Measurements from ENCODE around the gene NFE2L1.
"Not testable (repeated sequence)": the region's sequence is repeated elsewhere in the genome, so short reads cannot be mapped to it uniquely, and the experiment has no call there.

NFE2L1 gene

DNA sequence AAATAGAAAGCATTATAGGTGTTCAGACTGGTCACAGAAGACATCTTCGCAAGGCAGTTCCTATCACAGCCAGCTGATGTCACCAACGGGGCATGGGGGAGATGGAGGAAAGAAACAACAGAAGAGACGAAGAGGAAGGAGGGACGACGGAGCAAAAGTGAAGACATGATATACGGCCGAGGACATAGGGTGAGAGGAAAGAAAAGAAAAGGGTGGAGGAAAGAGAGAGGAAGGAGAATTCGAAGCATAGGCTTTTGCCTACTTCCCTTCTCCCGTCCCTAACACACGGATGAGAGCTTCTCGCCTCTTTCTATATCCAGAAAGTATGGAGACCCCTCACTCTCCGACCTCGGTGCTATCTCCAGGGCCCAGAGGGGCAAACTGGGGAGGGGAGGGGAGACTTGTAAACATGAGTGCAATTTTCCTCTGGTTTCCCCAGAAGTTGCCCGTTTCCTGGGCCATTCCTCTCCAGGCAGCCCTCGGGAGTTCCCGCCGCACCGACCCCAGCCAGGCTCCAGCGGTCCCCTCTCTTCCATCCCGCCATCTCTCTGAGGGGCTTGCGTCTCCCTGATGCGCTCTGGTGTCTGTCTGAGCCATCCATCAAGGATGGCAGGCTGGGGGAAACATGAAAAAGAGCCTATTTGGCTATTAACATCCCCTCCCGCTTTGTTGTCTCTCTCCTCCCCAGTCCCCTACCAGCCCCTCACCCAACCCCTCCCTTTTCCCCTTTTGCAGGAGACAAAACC is 36.6 kb upstream of the NFE2L1 start:
- no peaks in the 10 kb centered on the region for H3K79me2 ChIP-seq (ENCODE audit: control insufficient read depth, insufficient read depth, low read length, unreplicated experiment)
- peak overlapping the region; percentile 97 for H2AFZ ChIP-seq (ENCODE audit: low read length, unreplicated experiment)
- H3K4me1 ChIP-seq (ENCODE audit: control insufficient read depth, insufficient read depth, low read length, unreplicated experiment), result peaks cover 6% of the 10 kb centered on the region
- H3K36me3 ChIP-seq (ENCODE audit: insufficient read depth, low read length), result no peaks in the 10 kb centered on the region
- peak overlapping the region; percentile 81 for H3K4me3 ChIP-seq (ENCODE audit: low read depth, low read length)
- H3K27ac ChIP-seq (ENCODE audit: low read depth, low read length), result no peak overlapping the region
- H3K27me3 ChIP-seq (ENCODE audit: insufficient read depth, low read length), result no peaks in the 10 kb centered on the region

DNA sequence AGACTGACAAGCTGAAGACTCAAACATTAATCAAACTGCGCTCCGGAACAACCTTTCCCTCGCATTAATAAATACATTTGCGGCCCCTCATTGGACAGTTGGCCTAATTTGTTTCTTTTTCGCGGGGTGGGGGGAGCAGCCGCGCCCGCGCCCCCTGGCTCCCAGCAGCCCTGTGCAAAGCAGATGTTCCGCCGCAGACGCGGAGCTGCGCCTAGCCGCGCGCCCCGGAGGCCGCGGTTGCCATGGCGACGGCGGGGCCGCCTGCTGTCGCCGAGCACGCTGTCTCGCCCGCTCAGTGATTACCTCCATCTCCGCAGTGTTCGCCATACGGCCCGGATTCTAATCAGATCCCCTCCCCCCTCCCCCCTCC is 36.0 kb upstream of the NFE2L1 start:
- H3K4me3 ChIP-seq (ENCODE audit: low read depth, low read length), result peak overlapping the region; percentile 81
- no peaks in the 10 kb centered on the region for H3K79me2 ChIP-seq (ENCODE audit: control insufficient read depth, insufficient read depth, low read length, unreplicated experiment)
- no peaks in the 10 kb centered on the region for H3K27me3 ChIP-seq (ENCODE audit: insufficient read depth, low read length)
- H3K27ac ChIP-seq (ENCODE audit: low read depth, low read length), result no peak overlapping the region
- H3K36me3 ChIP-seq (ENCODE audit: insufficient read depth, low read length), result no peaks in the 10 kb centered on the region
- peak overlapping the region; percentile 97 for H2AFZ ChIP-seq (ENCODE audit: low read length, unreplicated experiment)
- peaks cover 6% of the 10 kb centered on the region for H3K4me1 ChIP-seq (ENCODE audit: control insufficient read depth, insufficient read depth, low read length, unreplicated experiment)

DNA sequence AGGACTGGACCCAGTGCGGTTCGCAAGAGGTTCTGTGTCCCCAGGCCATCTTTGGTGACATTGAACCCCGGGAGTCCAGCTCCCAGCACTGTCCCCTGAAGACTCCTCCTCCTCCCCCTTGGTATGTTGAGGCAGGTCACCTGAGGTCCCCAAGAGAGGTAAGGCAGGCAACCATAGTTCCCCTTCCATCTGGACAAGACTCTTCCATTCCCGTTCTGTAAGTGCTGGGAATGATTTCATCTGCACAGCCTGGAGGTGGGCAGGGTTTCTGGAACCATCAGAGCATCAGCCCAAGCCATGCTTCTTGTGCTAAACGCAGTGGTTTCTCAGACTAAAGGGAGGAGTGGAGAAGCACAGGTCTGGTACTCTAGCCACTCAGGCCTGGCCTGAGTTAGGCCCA is 35.5 kb upstream of the NFE2L1 start:
- H3K4me3 ChIP-seq (ENCODE audit: low read depth, low read length), result no peak overlapping the region
- H3K27ac ChIP-seq (ENCODE audit: low read depth, low read length), result no peak overlapping the region
- no peaks in the 10 kb centered on the region for H3K27me3 ChIP-seq (ENCODE audit: insufficient read depth, low read length)
- no peaks in the 10 kb centered on the region for H3K36me3 ChIP-seq (ENCODE audit: insufficient read depth, low read length)
- H2AFZ ChIP-seq (ENCODE audit: low read length, unreplicated experiment), result no peak overlapping the region
- H3K4me1 ChIP-seq (ENCODE audit: control insufficient read depth, insufficient read depth, low read length, unreplicated experiment), result peaks cover 6% of the 10 kb centered on the region
- H3K79me2 ChIP-seq (ENCODE audit: control insufficient read depth, insufficient read depth, low read length, unreplicated experiment), result no peaks in the 10 kb centered on the region

DNA sequence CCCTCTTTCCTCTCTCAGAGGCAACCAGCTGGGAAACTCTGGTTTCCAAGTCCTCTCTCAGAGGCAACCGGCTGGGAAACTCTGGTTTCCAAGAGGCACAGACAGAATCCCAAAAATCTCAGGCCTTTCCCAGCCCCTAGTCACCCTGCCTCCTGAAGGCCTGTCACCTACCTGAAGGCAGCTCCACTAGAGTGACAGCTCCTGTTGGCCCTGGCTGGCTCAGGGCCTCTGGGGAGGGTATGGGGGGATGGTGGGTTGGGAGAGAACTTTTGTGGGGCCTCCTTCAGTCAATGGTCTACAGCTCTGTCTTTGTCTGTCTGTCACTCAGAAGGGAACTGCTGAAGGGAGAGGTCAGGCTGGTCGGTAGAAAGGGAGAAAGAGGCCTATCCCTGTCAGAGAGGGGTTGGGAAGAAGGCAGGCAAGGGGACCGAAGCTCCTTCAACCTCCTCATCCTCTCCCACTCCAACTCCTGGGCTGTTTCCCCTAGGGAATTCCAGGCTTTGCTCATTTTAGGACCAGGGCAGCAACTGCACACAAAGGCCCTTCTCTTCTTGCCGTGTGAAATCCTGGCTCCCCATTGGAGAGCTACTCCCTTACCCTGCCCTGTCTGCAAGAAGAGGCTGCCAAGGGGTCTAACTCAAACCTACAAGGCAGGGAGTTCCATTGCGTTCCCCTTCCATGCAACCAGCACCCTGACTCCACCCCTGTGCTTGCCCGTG is 34.1 kb upstream of the NFE2L1 start:
- no peak overlapping the region for H2AFZ ChIP-seq (ENCODE audit: low read length, unreplicated experiment)
- no peak overlapping the region for H3K4me3 ChIP-seq (ENCODE audit: low read depth, low read length)
- H3K27me3 ChIP-seq (ENCODE audit: insufficient read depth, low read length), result no peaks in the 10 kb centered on the region

DNA sequence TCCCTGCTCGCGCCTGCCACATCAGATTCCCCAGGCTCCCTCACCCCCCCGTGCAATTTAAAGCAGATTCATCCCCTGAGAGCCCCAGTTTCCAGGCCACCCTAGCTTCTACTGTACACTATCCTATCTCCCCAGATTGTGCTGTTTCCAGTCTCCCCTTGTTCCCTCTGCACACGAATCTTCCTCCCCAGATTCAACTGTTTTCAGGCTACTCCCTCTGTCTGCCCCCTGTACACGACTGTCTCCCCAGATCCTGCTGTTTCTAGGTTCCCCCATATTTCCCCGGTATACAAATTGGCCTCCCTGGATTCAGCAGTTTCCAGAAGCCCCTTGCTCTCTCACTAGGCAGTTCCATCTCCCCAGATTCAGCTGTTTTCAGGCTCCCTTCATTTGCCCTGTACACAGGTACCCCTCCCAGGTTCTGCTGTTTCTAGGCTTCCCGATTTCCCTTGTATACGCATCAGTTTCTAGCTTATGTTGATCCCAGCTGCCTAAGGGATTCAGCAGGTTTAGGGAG is 33.5 kb upstream of the NFE2L1 start:
- Histone ChIP-seq H3K27ac (ENCODE audit: low read depth, low read length) (no peak overlapping the region), H3K4me1 (ENCODE audit: control insufficient read depth, insufficient read depth, low read length, unreplicated experiment) (peaks cover 6% of the 10 kb centered on the region), H3K27me3 (ENCODE audit: insufficient read depth, low read length) (no peaks in the 10 kb centered on the region), H3K4me3 (ENCODE audit: low read depth, low read length) (no peak overlapping the region), H2AFZ (ENCODE audit: low read length, unreplicated experiment) (no peak overlapping the region), H3K79me2 (ENCODE audit: control insufficient read depth, insufficient read depth, low read length, unreplicated experiment) (no peaks in the 10 kb centered on the region), H3K36me3 (ENCODE audit: insufficient read depth, low read length) (no peaks in the 10 kb centered on the region)

More for the DNA sequence above, 34.1 kb upstream of the NFE2L1 start:
- H3K27ac ChIP-seq (ENCODE audit: low read depth, low read length), result no peak overlapping the region
- peaks cover 6% of the 10 kb centered on the region for H3K4me1 ChIP-seq (ENCODE audit: control insufficient read depth, insufficient read depth, low read length, unreplicated experiment)
- no peaks in the 10 kb centered on the region for H3K79me2 ChIP-seq (ENCODE audit: control insufficient read depth, insufficient read depth, low read length, unreplicated experiment)
- H3K36me3 ChIP-seq (ENCODE audit: insufficient read depth, low read length), result no peaks in the 10 kb centered on the region

DNA sequence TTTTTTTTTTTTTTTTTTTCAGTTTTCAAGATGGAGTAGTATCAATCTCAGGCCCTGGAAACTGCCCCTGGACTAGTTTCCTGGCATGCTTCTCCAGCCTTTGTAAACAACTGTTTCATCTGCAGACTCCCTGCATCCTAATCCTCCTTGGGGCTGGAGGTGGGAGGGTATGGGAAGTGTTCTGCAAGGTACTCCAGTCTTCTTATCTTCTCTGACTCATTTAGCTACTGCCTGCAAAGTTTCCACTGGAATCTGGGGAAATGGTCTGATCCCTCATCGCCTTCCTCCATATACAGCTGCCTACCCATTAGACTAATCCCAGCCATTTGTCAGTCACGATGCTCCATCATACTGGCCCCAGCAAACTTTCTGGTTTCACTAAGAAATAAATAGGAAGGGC is 32.0 kb upstream of the NFE2L1 start:
- Histone ChIP-seq H3K27ac (ENCODE audit: low read depth, low read length) (no peak overlapping the region), H3K4me1 (ENCODE audit: control insufficient read depth, insufficient read depth, low read length, unreplicated experiment) (peaks cover 6% of the 10 kb centered on the region), H3K79me2 (ENCODE audit: control insufficient read depth, insufficient read depth, low read length, unreplicated experiment) (no peaks in the 10 kb centered on the region), H2AFZ (ENCODE audit: low read length, unreplicated experiment) (no peak overlapping the region), H3K36me3 (ENCODE audit: insufficient read depth, low read length) (no peaks in the 10 kb centered on the region), H3K27me3 (ENCODE audit: insufficient read depth, low read length) (no peaks in the 10 kb centered on the region), H3K4me3 (ENCODE audit: low read depth, low read length) (no peak overlapping the region)

DNA sequence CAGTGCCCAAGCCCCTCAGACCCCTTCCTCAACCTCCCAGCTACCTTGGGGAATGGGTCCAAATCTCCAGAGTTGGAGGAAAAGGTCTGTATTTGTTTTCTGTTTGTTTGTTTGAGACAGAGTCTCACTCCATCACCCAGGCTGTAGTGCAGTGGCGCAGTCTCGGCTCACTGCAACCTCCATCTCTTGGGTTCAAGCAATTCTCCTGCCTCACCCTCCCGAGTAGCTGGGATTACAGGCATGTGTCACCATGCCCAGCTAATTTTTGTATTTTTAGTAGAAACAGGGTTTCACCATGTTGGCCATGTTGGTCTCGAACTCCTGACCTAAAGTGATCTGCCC is 30.4 kb upstream of the NFE2L1 start:
- H3K27me3 ChIP-seq (ENCODE audit: insufficient read depth, low read length); H3K79me2 ChIP-seq (ENCODE audit: control insufficient read depth, insufficient read depth, low read length, unreplicated experiment); H3K36me3 ChIP-seq (ENCODE audit: insufficient read depth, low read length); H3K4me3 ChIP-seq (ENCODE audit: low read depth, low read length); H2AFZ ChIP-seq (ENCODE audit: low read length, unreplicated experiment); H3K27ac ChIP-seq (ENCODE audit: low read depth, low read length); H3K4me1 ChIP-seq (ENCODE audit: control insufficient read depth, insufficient read depth, low read length, unreplicated experiment): not testable (repeated sequence)

DNA sequence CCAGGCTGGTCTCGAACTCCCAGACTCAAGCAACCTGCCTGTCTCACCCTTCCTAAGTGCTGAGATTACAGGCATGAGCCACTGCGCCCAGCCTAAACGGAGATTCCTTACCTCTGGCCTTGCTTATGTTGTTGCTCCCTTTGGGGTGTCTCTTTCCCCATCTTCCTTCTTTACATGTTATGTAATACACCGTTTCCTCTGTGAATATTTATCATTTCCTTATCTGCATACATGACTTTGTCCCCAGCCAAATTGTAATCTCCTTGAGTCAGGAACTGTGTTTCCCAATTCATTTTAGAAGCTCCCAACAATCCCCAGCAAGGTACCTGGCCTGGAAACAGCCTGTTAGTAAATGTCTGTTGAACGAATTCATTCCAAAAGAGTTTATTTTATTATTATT is 26.2 kb upstream of the NFE2L1 start:
- H3K27ac ChIP-seq (ENCODE audit: low read depth, low read length), result no peak overlapping the region
- no peaks in the 10 kb centered on the region for H3K27me3 ChIP-seq (ENCODE audit: insufficient read depth, low read length)
- H3K4me3 ChIP-seq (ENCODE audit: low read depth, low read length), result no peak overlapping the region
- no peaks in the 10 kb centered on the region for H3K79me2 ChIP-seq (ENCODE audit: control insufficient read depth, insufficient read depth, low read length, unreplicated experiment)
- H3K36me3 ChIP-seq (ENCODE audit: insufficient read depth, low read length), result no peaks in the 10 kb centered on the region
- peaks cover 15% of the 10 kb centered on the region for H3K4me1 ChIP-seq (ENCODE audit: control insufficient read depth, insufficient read depth, low read length, unreplicated experiment)
- H2AFZ ChIP-seq (ENCODE audit: low read length, unreplicated experiment), result no peak overlapping the region

DNA sequence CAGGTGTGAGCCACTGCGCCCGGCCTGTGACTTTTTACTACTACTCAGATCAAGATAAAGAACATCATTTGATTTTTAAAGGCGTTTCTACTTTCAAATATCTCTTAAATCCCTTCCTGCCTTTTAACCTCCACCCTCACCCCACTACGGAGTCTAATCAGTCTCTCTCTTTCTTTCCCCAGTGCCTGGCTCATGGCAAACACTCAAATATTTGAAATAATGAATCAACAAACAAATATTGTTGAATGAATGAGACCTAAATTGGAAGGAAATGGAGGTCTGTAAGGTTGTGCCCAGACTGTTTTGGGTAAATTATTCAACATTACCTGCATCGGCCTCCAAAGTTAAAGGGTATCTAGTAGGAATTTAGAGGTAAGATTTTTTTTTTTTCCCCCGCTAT is 25.3 kb upstream of the NFE2L1 start:
- Histone ChIP-seq H3K27ac (ENCODE audit: low read depth, low read length) (no peak overlapping the region), H2AFZ (ENCODE audit: low read length, unreplicated experiment) (no peak overlapping the region), H3K4me1 (ENCODE audit: control insufficient read depth, insufficient read depth, low read length, unreplicated experiment) (peaks cover 16% of the 10 kb centered on the region), H3K79me2 (ENCODE audit: control insufficient read depth, insufficient read depth, low read length, unreplicated experiment) (no peaks in the 10 kb centered on the region), H3K36me3 (ENCODE audit: insufficient read depth, low read length) (no peaks in the 10 kb centered on the region), H3K4me3 (ENCODE audit: low read depth, low read length) (no peak overlapping the region; the same call in 1 of the 2 replicates), H3K27me3 (ENCODE audit: insufficient read depth, low read length) (no peaks in the 10 kb centered on the region)

DNA sequence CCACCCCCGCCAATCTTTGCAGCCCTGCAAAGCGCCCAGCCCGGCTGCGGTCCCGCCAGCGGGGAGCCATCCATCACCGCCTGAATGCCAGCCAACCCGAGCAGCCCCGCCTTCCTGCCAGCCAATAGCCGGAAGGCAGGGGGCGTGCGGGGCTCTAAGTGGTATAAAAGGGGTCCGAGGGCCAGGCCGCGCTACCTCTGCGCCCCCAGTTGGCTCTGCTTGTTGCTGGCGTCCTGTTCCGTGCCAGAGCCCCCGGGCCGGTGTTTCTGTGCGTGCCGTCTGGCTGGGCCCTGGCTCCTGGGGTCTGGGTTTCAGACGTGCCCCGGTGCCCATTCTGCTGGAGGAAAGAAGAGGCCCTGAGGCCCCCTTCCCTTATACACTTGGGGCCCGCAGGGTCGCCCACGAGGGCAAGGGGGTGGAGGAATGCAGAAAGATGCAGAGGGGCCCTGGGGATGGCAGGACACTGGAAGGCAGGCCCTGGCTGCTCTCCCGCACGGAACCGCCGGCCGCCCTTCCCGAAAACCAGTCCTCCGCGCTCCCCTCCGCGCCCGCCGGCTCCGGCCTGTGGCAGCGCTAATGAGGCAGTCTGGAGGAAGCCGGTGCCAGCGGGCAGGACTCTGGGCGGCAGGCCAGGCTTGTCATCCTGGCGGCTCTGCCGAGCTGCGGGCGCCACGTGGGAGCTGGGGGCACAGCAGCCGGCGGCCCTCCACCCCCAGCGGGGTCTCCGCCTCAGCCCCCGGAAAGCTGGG is 24.6 kb upstream of the NFE2L1 start:
- no peaks in the 10 kb centered on the region for H3K27me3 ChIP-seq (ENCODE audit: insufficient read depth, low read length)
- peak overlapping the region; percentile 63 for H2AFZ ChIP-seq (ENCODE audit: low read length, unreplicated experiment)
- H3K27ac ChIP-seq (ENCODE audit: low read depth, low read length), result peak overlapping the region; percentile 24; the same call in 1 of the 2 replicates
- H3K79me2 ChIP-seq (ENCODE audit: control insufficient read depth, insufficient read depth, low read length, unreplicated experiment), result no peaks in the 10 kb centered on the region
- peak overlapping the region; percentile 68 for H3K4me3 ChIP-seq (ENCODE audit: low read depth, low read length)
- H3K4me1 ChIP-seq (ENCODE audit: control insufficient read depth, insufficient read depth, low read length, unreplicated experiment), result peaks cover 16% of the 10 kb centered on the region
- H3K36me3 ChIP-seq (ENCODE audit: insufficient read depth, low read length), result no peaks in the 10 kb centered on the region
